H1 (cell line): ENCODE data around the gene IL36B. TPM values are rescaled to one million over a fixed set of nuclear protein-coding genes. Genes with fewer than 3 reads are reported as not detected.

Experiments
- JUN ChIP-seq: IDR thresholded peaks from 2 replicates; pipeline ENCODE4 v1.6.1; 2011; ENCODE audit warnings: low read depth, mild to moderate bottlenecking, improper control_type of control experiment, low read length
- polyA plus RNA-seq, 7 experiments: library from polyadenylated mRNA; depleted of rRNA in 3 of 7; stranded (reverse) in 5 of 7; unstranded in 2 of 7; fragments of >200 nt in 5 of 7; fragments of 200-250 nt in 2 of 7; gene quantifications; 1 replicate in 5 of 7; 2 replicates in 1 of 7; 4 replicates in 1 of 7; pipeline versions ENCODE4 v1.2.1 to v1.2.3, GENCODE V29; 2011 to 2013; ENCODE audit warnings: missing spikeins in 2 of 7, mixed read lengths in 2 of 7
- total RNA-seq: library from RNA; stranded (reverse); fragmentation: NEBNext Ultra II Directional; extraction: Animal tissue kit (Norgen Biotek cat#: 25700); gene quantifications from 2 replicates; pipeline ENCODE4 v1.2.1, GENCODE V29; 2021

IL36B gene
- total and polyA plus RNA-seq, 2 of the 8 experiments (the other 6 are each of a cell fraction or from before 2014, with no cell fraction given) = not detected

DNA sequence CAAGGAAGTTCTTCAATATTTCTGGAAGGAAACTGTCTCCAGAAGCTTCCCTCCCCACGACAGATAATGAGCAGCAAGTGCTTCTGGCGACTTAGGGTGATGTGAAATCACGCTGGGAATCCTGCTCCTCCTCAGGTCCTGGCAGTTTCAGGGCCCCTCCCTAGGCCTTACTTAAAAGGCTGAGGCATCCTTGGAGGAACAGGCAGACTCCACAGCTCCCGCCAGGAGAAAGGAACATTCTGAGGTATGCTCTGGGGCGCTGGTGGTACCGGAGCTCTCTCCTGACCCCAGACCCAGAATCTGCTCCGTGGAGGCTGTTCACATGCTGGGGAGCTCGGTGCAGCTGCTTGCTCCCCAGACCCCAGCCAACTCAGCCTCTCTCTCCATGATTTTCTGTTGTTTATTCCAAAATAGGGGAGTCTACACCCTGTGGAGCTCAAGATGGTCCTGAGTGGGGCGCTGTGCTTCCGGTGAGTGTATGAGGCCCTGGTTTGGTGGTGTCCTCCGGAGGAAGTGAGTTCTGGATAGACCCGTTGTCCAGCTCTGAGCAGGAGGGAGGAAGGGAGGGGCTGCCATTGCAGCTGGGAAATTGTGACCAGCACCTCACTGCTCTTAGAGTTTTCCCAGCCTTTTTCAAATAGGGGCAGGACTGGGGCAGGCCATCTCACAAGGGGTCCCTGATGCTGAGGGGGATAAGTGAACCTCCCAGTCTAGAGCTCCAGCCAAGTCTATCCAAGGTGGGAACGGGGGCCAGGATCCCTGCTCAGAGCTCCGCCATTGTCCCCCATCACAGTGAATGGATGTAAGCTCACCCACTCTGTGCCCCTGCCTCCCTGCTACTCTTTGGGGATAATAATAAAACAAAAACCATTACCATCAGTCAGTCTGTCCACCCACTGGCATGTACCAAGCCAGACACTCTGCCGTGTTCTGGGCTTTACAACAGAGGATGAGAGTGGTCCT lies 6.6 kb upstream of the IL36B start, which contains the start of gene IL36RN (continued):
- no peak for TF ChIP-seq JUN
